ENCODE data around the gene ADPRHL1. TPM values are rescaled to one million over a fixed set of nuclear protein-coding genes. Genes with fewer than 3 reads are reported as not detected.
A peak's percentile ranks its signal among the peaks of the same experiment; 100 is the strongest.
"Not testable (repeated sequence)": the region's sequence is repeated elsewhere in the genome, so short reads cannot be mapped to it uniquely, and the experiment has no call there.

ADPRHL1 gene
- total RNA-seq, 2 experiments from 2014 or later, result 0.25 to 0.49 TPM

GRCh38 chr13:113451951-113452421 lies 1.3 kb downstream of the ADPRHL1 start:
- intact Hi-C loops (cut with DNase I, micrococcal nuclease), result no loop called here
- Mint-ChIP-seq H3K27me3 (no peaks in the 10 kb centered on the region), H3K36me3 (ENCODE audit: low read depth) (peaks cover 19% of the 10 kb centered on the region), H3K9me3 (ENCODE audit: low read depth) (no peaks in the 10 kb centered on the region), H3K4me3 (no peak overlapping the region), H3K27ac (no peak overlapping the region), H3K4me1 (no peaks in the 10 kb centered on the region)
- ATAC-seq (no peak), DNase-seq (no peak)
- POLR2A ChIA-PET, result no interaction called here
- CTCF ChIA-PET, result interaction anchor here (0.6 to 1.1 kb wide), 3 partner anchors 8 to 329 kb away, joined by 3 read pairs; no protein-coding TSS in a partner anchor

GRCh38 chr13:113450861-113451620 lies 2.2 kb downstream of the ADPRHL1 start:
- CTCF ChIA-PET; H3K9me3 Mint-ChIP-seq (ENCODE audit: low read depth); DNase-seq; H3K27me3 Mint-ChIP-seq; intact Hi-C loops (cut with DNase I, micrococcal nuclease); POLR2A ChIA-PET; H3K4me3 Mint-ChIP-seq; H3K4me1 Mint-ChIP-seq; H3K27ac Mint-ChIP-seq; ATAC-seq: not testable (repeated sequence)
- H3K36me3 Mint-ChIP-seq (ENCODE audit: low read depth), result peaks cover 14% of the 10 kb centered on the region

- H3K27ac Mint-ChIP-seq; intact Hi-C loops (cut with DNase I, micrococcal nuclease); H3K9me3 Mint-ChIP-seq (ENCODE audit: low read depth); DNase-seq; H3K36me3 Mint-ChIP-seq (ENCODE audit: low read depth); H3K4me3 Mint-ChIP-seq; H3K27me3 Mint-ChIP-seq; ATAC-seq; H3K4me1 Mint-ChIP-seq; POLR2A ChIA-PET: not testable (repeated sequence)
- CTCF ChIA-PET, result interaction anchor here (0.8 kb wide), 1 partner anchor 112 kb away, joined by 3 read pairs; no protein-coding TSS in a partner anchor
Measured at GRCh38 chr13:113450348-113450744, 2.9 kb downstream of the ADPRHL1 start.

- no peak for DNase-seq
- Mint-ChIP-seq H3K4me3 (peak overlapping the region; percentile 31), H3K36me3 (ENCODE audit: low read depth) (peaks cover 7% of the 10 kb centered on the region), H3K4me1 (no peaks in the 10 kb centered on the region), H3K27ac (no peak overlapping the region), H3K27me3 (no peaks in the 10 kb centered on the region), H3K9me3 (ENCODE audit: low read depth) (no peaks in the 10 kb centered on the region)
- no peak for ATAC-seq
- intact Hi-C loops (cut with DNase I, micrococcal nuclease), result no loop called here
- CTCF ChIA-PET, result interaction anchor here (0.6 to 0.8 kb wide), 2 partner anchors 112 to 362 kb away, joined by 3 read pairs; no protein-coding TSS in a partner anchor
- POLR2A ChIA-PET, result no interaction called here
Measured at GRCh38 chr13:113449693-113450347, 3.5 kb downstream of the ADPRHL1 start.

GRCh38 chr13:113448885-113449692 lies 4.2 kb downstream of the ADPRHL1 start:
- no peaks in the 10 kb centered on the region for H3K4me1 Mint-ChIP-seq
- H3K4me3 Mint-ChIP-seq, result peak overlapping the region; percentile 31
- peak; percentile 32 for DNase-seq
- H3K9me3 Mint-ChIP-seq (ENCODE audit: low read depth), result no peaks in the 10 kb centered on the region
- ChIA-PET CTCF (interaction anchor here (0.6 to 0.8 kb wide), 2 partner anchors 113 to 362 kb away, joined by 3 read pairs; no protein-coding TSS in a partner anchor), POLR2A (no interaction called here)
- H3K27me3 Mint-ChIP-seq, result no peaks in the 10 kb centered on the region
- no peak overlapping the region for H3K27ac Mint-ChIP-seq
- intact Hi-C loops (cut with DNase I, micrococcal nuclease), result no loop called here
- ATAC-seq, result peak; percentile 60
- peaks cover 7% of the 10 kb centered on the region for H3K36me3 Mint-ChIP-seq (ENCODE audit: low read depth)

GRCh38 chr13:113448545-113448884 lies 4.8 kb downstream of the ADPRHL1 start:
- no peaks in the 10 kb centered on the region for H3K27me3 Mint-ChIP-seq
- no peaks in the 10 kb centered on the region for H3K4me1 Mint-ChIP-seq
- no peak overlapping the region for H3K27ac Mint-ChIP-seq
- ATAC-seq (no peak), DNase-seq (no peak)
- intact Hi-C loops (cut with DNase I, micrococcal nuclease), result no loop called here
- no peaks in the 10 kb centered on the region for H3K9me3 Mint-ChIP-seq (ENCODE audit: low read depth)
- H3K4me3 Mint-ChIP-seq, result no peak overlapping the region
- ChIA-PET POLR2A (no interaction called here), CTCF (no interaction called here)
- peaks cover 4% of the 10 kb centered on the region for H3K36me3 Mint-ChIP-seq (ENCODE audit: low read depth)

GRCh38 chr13:113447596-113447995 lies 5.7 kb downstream of the ADPRHL1 start:
- Mint-ChIP-seq H3K27ac (no peak overlapping the region), H3K36me3 (ENCODE audit: low read depth) (peaks cover 10% of the 10 kb centered on the region), H3K9me3 (ENCODE audit: low read depth) (no peaks in the 10 kb centered on the region), H3K27me3 (no peaks in the 10 kb centered on the region), H3K4me3 (no peak overlapping the region), H3K4me1 (no peaks in the 10 kb centered on the region)
- intact Hi-C loops (cut with DNase I, micrococcal nuclease), result no loop called here
- ATAC-seq (no peak), DNase-seq (no peak)
- ChIA-PET POLR2A (no interaction called here), CTCF (no interaction called here)

GRCh38 chr13:113446488-113446854 lies 6.8 kb downstream of the ADPRHL1 start:
- ChIA-PET CTCF (no interaction called here), POLR2A (no interaction called here)
- intact Hi-C loops (cut with DNase I, micrococcal nuclease), result no loop called here
- Mint-ChIP-seq H3K9me3 (ENCODE audit: low read depth) (no peaks in the 10 kb centered on the region), H3K4me3 (no peak overlapping the region), H3K27me3 (no peaks in the 10 kb centered on the region), H3K36me3 (ENCODE audit: low read depth) (peaks cover 14% of the 10 kb centered on the region), H3K4me1 (no peaks in the 10 kb centered on the region), H3K27ac (no peak overlapping the region)
- ATAC-seq (no peak), DNase-seq (no peak)

GRCh38 chr13:113445791-113446487 lies 7.3 kb downstream of the ADPRHL1 start:
- Mint-ChIP-seq H3K9me3 (ENCODE audit: low read depth) (no peaks in the 10 kb centered on the region), H3K27ac (no peak overlapping the region), H3K36me3 (ENCODE audit: low read depth) (peaks cover 14% of the 10 kb centered on the region), H3K4me1 (no peaks in the 10 kb centered on the region), H3K27me3 (no peaks in the 10 kb centered on the region), H3K4me3 (no peak overlapping the region)
- intact Hi-C loops (cut with DNase I, micrococcal nuclease), result no loop called here
- ATAC-seq (no peak), DNase-seq (no peak)
- ChIA-PET CTCF (no interaction called here), POLR2A (no interaction called here)

- ChIA-PET CTCF (interaction anchor here (1.1 kb wide), 1 partner anchor 8 kb away, joined by 3 read pairs; no protein-coding TSS in a partner anchor), POLR2A (no interaction called here)
- H3K27me3 Mint-ChIP-seq, result no peaks in the 10 kb centered on the region
- no peaks in the 10 kb centered on the region for H3K9me3 Mint-ChIP-seq (ENCODE audit: low read depth)
- H3K27ac Mint-ChIP-seq, result no peak overlapping the region
- peaks cover 14% of the 10 kb centered on the region for H3K36me3 Mint-ChIP-seq (ENCODE audit: low read depth)
- DNase-seq (no peak), ATAC-seq (no peak)
- no peaks in the 10 kb centered on the region for H3K4me1 Mint-ChIP-seq
- H3K4me3 Mint-ChIP-seq, result no peak overlapping the region
- intact Hi-C loops (cut with DNase I, micrococcal nuclease), result no loop called here
Measured at GRCh38 chr13:113443991-113444390, 9.3 kb downstream of the ADPRHL1 start.

GRCh38 chr13:113442985-113443362 lies 10.3 kb downstream of the ADPRHL1 start:
- Mint-ChIP-seq H3K4me1 (no peaks in the 10 kb centered on the region), H3K27ac (no peak overlapping the region), H3K27me3 (no peaks in the 10 kb centered on the region), H3K9me3 (ENCODE audit: low read depth) (no peaks in the 10 kb centered on the region), H3K4me3 (no peak overlapping the region), H3K36me3 (ENCODE audit: low read depth) (peaks cover 14% of the 10 kb centered on the region)
- POLR2A ChIA-PET, result no interaction called here
- no peak for DNase-seq
- intact Hi-C loops (cut with DNase I, micrococcal nuclease), result no loop called here
- CTCF ChIA-PET, result interaction anchor here (1.1 kb wide), 1 partner anchor 9 kb away, joined by 3 read pairs; no protein-coding TSS in a partner anchor
- ATAC-seq, result no peak
